Gastroesophageal sphincter (tissue), 4 donors: Measurements from ENCODE around the gene WBP4. TPM values are rescaled to one million over a fixed set of nuclear protein-coding genes. Genes with fewer than 3 reads are reported as not detected.
"Not testable (repeated sequence)": the region's sequence is repeated elsewhere in the genome, so short reads cannot be mapped to it uniquely, and the experiment has no call there.

Experiments
- ATAC-seq: fragments of 150-250 bp; one replicate; pipeline ENCODE4 v1.9.1; 2016; ENCODE audit warnings: mild to moderate bottlenecking, moderate library complexity
- H3K27ac ChIP-seq, 4 donors: fragments of 200-600 bp; sonication (generic) in 3 of 4; 1 replicate in 3 of 4; 2 replicates in 1 of 4; pipeline ENCODE4 v1.5.1; 2016 to 2019
- H3K27me3 ChIP-seq: fragments of 200-600 bp; sonication (generic); one replicate; pipeline ENCODE4 v1.5.1; 2019
- H3K36me3 ChIP-seq, 2 donors: fragments of 200-600 bp; sonication (generic); one replicate each; pipeline ENCODE4 v1.5.1; 2019; ENCODE audit warnings: control low read depth in 1 of 2
- H3K4me1 ChIP-seq, 3 donors: fragments of 200-600 bp; sonication (generic); 1 replicate in 2 of 3; 2 replicates in 1 of 3; pipeline ENCODE4 v1.5.1; 2016 to 2019; ENCODE audit warnings: control low read depth in 2 of 3
- H3K4me3 ChIP-seq, 2 donors: fragments of 200-600 bp; sonication (generic); one replicate each; pipeline ENCODE4 v1.5.1; 2019; ENCODE audit warnings: mild to moderate bottlenecking in 1 of 2, moderate library complexity in 1 of 2
- H3K9me3 ChIP-seq, 3 donors: fragments of 200-600 bp; sonication (generic); one replicate each; pipeline ENCODE4 v1.5.1; 2017 to 2019; ENCODE audit warnings: control low read depth in 2 of 3
- CTCF ChIP-seq, 4 experiments: fragments of 200-600 bp in 2 of 4; fragments of 450-650 bp in 2 of 4; sonication (generic) in 1 of 4; IDR thresholded peaks; one replicate each; pipeline ENCODE4 v1.5.1; 2017 to 2019; ENCODE audit warnings: antibody characterized with exemption in 4 of 4, mild to moderate bottlenecking in 2 of 4, moderate library complexity in 2 of 4
- EP300 ChIP-seq: sonication (generic); formaldehyde crosslinking; IDR thresholded peaks from one replicate; pipeline ENCODE4 v1.6.1; 2017; ENCODE audit warnings: antibody characterized with exemption, mild to moderate bottlenecking
- POLR2A ChIP-seq, 2 donors: fragments of 450-650 bp; IDR thresholded peaks; one replicate each; pipeline ENCODE4 v1.6.1; 2017; ENCODE audit warnings: antibody characterized with exemption in 2 of 2, mild to moderate bottlenecking in 2 of 2, moderate library complexity in 1 of 2
- POLR2AphosphoS5 ChIP-seq: sonication (generic); formaldehyde crosslinking; IDR thresholded peaks from one replicate; pipeline ENCODE4 v1.6.1; 2017; ENCODE audit warnings: antibody characterized with exemption
- WGBS, 2 donors: methylation state at CpG; one replicate each; pipeline ENCODE4 v1.1.5; 2018; ENCODE audit warnings: low coverage in 1 of 2; 5-methylcytosine and 5-hydroxymethylcytosine counted together
- total RNA-seq, 4 donors: library from RNA; depleted of rRNA; stranded (reverse); fragments of >200 nt; gene quantifications; one replicate each; pipeline ENCODE4 v1.1.0, GENCODE V29; 2016

Gene WBP4
- total RNA-seq, 4 donors from 2014 or later: 19.3 to 33.1 (median 25.1) TPM

GRCh38 chr13:41077475-41077874 lies 16.2 kb downstream of the WBP4 start:
- H3K27ac ChIP-seq: no peak overlapping the region
- no peaks in the 10 kb centered on the region for H3K27me3 ChIP-seq
- H3K9me3 ChIP-seq: no peaks in the 10 kb centered on the region
- H3K4me3 ChIP-seq: no peak overlapping the region
- TF ChIP-seq POLR2AphosphoS5: no peak
- TF ChIP-seq POLR2A (IDR thresholded peaks at IDR 0.05): no peak
- no peak for TF ChIP-seq EP300
- TF ChIP-seq CTCF (IDR thresholded peaks at IDR 0.05): no peak
- no peak for ATAC-seq
- peaks cover 0 to 85% of the 10 kb centered on the region in 2 donors for H3K36me3 ChIP-seq
- no peaks in the 10 kb centered on the region for H3K4me1 ChIP-seq
- WGBS, 2 donors: 81 to 100% methylated on average over 1 to 3 of the region's 3 CpGs

- peaks cover 0 to 71% of the 10 kb centered on the region in 2 donors for H3K36me3 ChIP-seq
Measured at GRCh38 chr13:41079725-41080124, 18.4 kb downstream of the WBP4 start.

DNA sequence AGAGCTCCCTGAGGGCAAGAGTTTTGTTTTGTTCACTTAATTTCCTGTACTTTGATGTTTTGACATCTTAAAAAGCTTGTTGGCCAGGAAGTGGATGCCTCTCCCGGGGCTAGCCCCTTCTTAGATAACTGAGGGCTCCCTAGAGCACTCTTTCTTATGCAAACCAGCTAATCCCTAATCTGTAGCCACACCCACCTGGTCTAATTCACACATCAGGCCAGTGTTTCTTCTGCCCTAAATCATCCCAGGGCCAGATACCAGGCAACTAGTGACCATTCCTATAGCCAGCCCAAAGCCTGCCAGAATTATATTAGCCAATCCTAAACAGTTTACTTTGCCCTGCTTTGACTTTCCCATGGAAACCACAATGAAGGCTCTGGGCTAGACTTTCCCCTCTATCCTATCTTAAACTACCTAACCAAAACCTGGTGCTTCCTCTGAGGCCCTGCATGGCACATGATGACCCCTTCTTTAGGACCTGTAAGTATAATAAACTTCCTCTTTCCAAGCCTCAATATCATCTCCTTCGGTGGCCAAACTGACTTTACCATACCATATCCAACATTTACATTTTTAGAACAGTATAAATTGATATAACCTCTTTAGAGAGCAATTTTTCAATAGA lies 24.8 kb downstream of the WBP4 start:
- H3K27ac ChIP-seq: no peak overlapping the region
- peaks cover 0 to 35% of the 10 kb centered on the region in 2 donors for H3K36me3 ChIP-seq
- H3K4me1 ChIP-seq: peaks cover 0 to 4% (median 0%) of the 10 kb centered on the region in 3 donors
- no peak overlapping the region for H3K4me3 ChIP-seq
- H3K9me3 ChIP-seq: no peaks in the 10 kb centered on the region
- 82 to 89% methylated on average over 1 of the region's 2 CpGs for WGBS, 2 donors
- no peak for ATAC-seq
- TF ChIP-seq POLR2A (IDR thresholded peaks at IDR 0.05) (no peak), POLR2AphosphoS5 (no peak), CTCF (IDR thresholded peaks at IDR 0.05) (no peak), EP300 (no peak)
- no peaks in the 10 kb centered on the region for H3K27me3 ChIP-seq

More at GRCh38 chr13:41079725-41080124, 18.4 kb downstream of the WBP4 start:
- 83 to 97% methylated on average over 2 to 4 of the region's 4 CpGs for WGBS, 2 donors
- Histone ChIP-seq H3K27me3 (no peaks in the 10 kb centered on the region), H3K4me1 (no peaks in the 10 kb centered on the region), H3K27ac (no peak overlapping the region), H3K4me3 (no peak overlapping the region), H3K9me3 (no peaks in the 10 kb centered on the region)
- no peak for ATAC-seq
- TF ChIP-seq CTCF (IDR thresholded peaks at IDR 0.05) (no peak), POLR2A (IDR thresholded peaks at IDR 0.05) (no peak), POLR2AphosphoS5 (no peak), EP300 (no peak)

GRCh38 chr13:41095681-41096080 lies 34.4 kb downstream of the WBP4 start:
- H3K4me3 ChIP-seq, H3K27me3 ChIP-seq, H3K36me3 ChIP-seq, ATAC-seq, H3K9me3 ChIP-seq, H3K27ac ChIP-seq, H3K4me1 ChIP-seq: not testable (repeated sequence)
- no CpG with 5 or more reads among the region's 2 CpGs for WGBS, 2 donors

DNA sequence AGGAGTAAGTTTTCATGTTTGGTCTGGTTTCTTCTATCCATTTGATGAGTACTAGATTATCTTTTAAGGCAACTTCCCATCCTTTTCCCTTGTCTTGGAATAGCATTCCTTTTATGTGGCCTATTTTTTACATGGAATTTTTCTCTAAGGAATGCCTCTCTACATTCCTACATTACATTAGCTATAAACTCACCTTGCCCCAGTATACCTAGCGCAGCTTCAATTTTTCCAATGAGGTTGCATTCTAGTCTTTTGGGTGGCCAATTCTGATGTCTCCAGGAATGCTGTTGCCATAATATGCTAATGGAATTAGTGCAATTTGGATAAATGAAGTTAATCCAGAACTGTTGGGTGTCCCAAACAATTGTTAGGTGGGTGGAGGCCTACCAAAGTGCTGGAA lies 37.5 kb downstream of the WBP4 start:
- Histone ChIP-seq H3K36me3 (no peaks in the 10 kb centered on the region), H3K27me3 (no peaks in the 10 kb centered on the region), H3K4me1 (no peaks in the 10 kb centered on the region), H3K9me3 (no peaks in the 10 kb centered on the region), H3K4me3 (no peak overlapping the region), H3K27ac (no peak overlapping the region)
- WGBS, 2 donors: 93 to 100% methylated on average over 1 of the region's 1 CpG
- no peak for ATAC-seq
- no peak for TF ChIP-seq CTCF (IDR thresholded peaks at IDR 0.05)
- TF ChIP-seq POLR2AphosphoS5: no peak
- TF ChIP-seq EP300: no peak
- TF ChIP-seq POLR2A (IDR thresholded peaks at IDR 0.05): no peak
